PC-3 (cell line): Measurements from ENCODE around the gene EXOSC10. TPM values are rescaled to one million over a fixed set of nuclear protein-coding genes. Genes with fewer than 3 reads are reported as not detected.

Experiments used
- ATAC-seq: fragments of 200-7000 bp; cut with Tn5 transposase; 2 replicates; pipeline ENCODE4 v1.9.1; 2020; ENCODE audit warnings: mild to moderate bottlenecking, moderate library complexity
- BruUV-seq: library from RNA; stranded (reverse); fragments of 400-500 nt; replicated peaks from 2 replicates; lab custom pipeline; 2021; lab: Mats Ljungman, UMichigan
- CTCF ChIA-PET: fragments of 300-600 bp; sonication (Branson Sonifier 250); formaldehyde crosslinking; loops from one replicate; lab custom pipeline; 2022; ENCODE audit warnings: antibody characterized with exemption; lab: Charles Lee
- POLR2A ChIA-PET: fragments of 300-600 bp; sonication (Branson Sonifier 250); formaldehyde crosslinking; loops from one replicate; lab custom pipeline; 2022; ENCODE audit warnings: antibody characterized with exemption; ENCODE audit not compliant: unreplicated experiment; lab: Charles Lee
- DNase-seq: peaks from one replicate; pipeline ENCODE4 v3.0.0-alpha.2; 2015
- H2AFZ ChIP-seq: fragments of 300-600 bp; sonication (generic); 2 replicates; pipeline ENCODE4 v1.6.0; 2016; ENCODE audit warnings: antibody characterized with exemption, low read length
- H3F3A ChIP-seq: fragments of 300-600 bp; sonication (generic); one replicate; pipeline ENCODE4 v1.6.0; 2017; ENCODE audit warnings: antibody characterized with exemption, low read length, control low read depth, mild to moderate bottlenecking; ENCODE audit not compliant: unreplicated experiment
- H3K27ac ChIP-seq: fragments of 300-600 bp; sonication (generic); 2 replicates; pipeline ENCODE4 v1.5.1; 2016; ENCODE audit warnings: mild to moderate bottlenecking, low read length
- H3K27me3 ChIP-seq: fragments of 300-600 bp; sonication (generic); 2 replicates; pipeline ENCODE4 v1.6.1; 2016; ENCODE audit warnings: low read length, mixed read lengths
- H3K36me3 ChIP-seq: fragments of 300-600 bp; sonication (generic); 2 replicates; pipeline ENCODE4 v1.6.1; 2016; ENCODE audit warnings: low read depth, mixed run types, low read length, mixed read lengths
- H3K4me1 ChIP-seq: fragments of 300-600 bp; sonication (generic); 2 replicates; pipeline ENCODE4 v1.5.1; 2016; ENCODE audit warnings: low read length; ENCODE audit not compliant: insufficient read depth
- H3K4me2 ChIP-seq: fragments of 300-600 bp; sonication (generic); 2 replicates; pipeline ENCODE4 v1.6.0; 2016; ENCODE audit warnings: low read length
- H3K4me3 ChIP-seq: fragments of 300-600 bp; sonication (generic); 2 replicates; pipeline ENCODE4 v1.5.1; 2016; ENCODE audit warnings: mild to moderate bottlenecking, low read length, mixed read lengths
- H3K79me2 ChIP-seq: fragments of 300-600 bp; sonication (generic); 2 replicates; pipeline ENCODE4 v1.6.1; 2017; ENCODE audit warnings: low read length, mixed read lengths
- H3K9ac ChIP-seq: fragments of 300-600 bp; sonication (generic); 2 replicates; pipeline ENCODE4 v1.6.0; 2016; ENCODE audit warnings: mild to moderate bottlenecking, low read length
- H3K9me2 ChIP-seq: fragments of 300-600 bp; sonication (generic); replicated peaks from 2 replicates; pipeline ENCODE4 v1.6.1; 2016; ENCODE audit warnings: mixed run types, low read length, mixed read lengths
- H3K9me3 ChIP-seq: fragments of 300-600 bp; sonication (generic); 2 replicates; pipeline ENCODE4 v1.6.1; 2016; ENCODE audit warnings: low read length, mixed read lengths
- H4K20me1 ChIP-seq: fragments of 300-600 bp; sonication (generic); 2 replicates; pipeline ENCODE4 v1.6.1; 2016; ENCODE audit warnings: low read length, mixed read lengths
- EZH2 ChIP-seq: fragments of 300-600 bp; sonication (generic); IDR thresholded peaks from one replicate; pipeline ENCODE4 v1.6.1; 2017; ENCODE audit warnings: antibody characterized with exemption, mild to moderate bottlenecking, low read length; ENCODE audit not compliant: unreplicated experiment
- EZH2phosphoT487 ChIP-seq: fragments of 300-600 bp; sonication (generic); IDR thresholded peaks from 2 replicates; pipeline ENCODE4 v1.6.1; 2018; ENCODE audit warnings: mild to moderate bottlenecking, antibody characterized with exemption, low read length, borderline replicate concordance
- intact Hi-C: fragments of 100-400 bp; cut with micrococcal nuclease; formaldehyde crosslinking; loops from 2 replicates; pipeline ENCODE4 v1.9.0; 2023
- total RNA-seq: library from RNA; depleted of rRNA; stranded (reverse); fragments of >200 nt; gene quantifications from 2 replicates; pipeline ENCODE4 v1.2.3, GENCODE V29; 2014
- TF ChIP-seq, protein P1 (sequence below): fragments of 300-600 bp; sonication (generic); conservative IDR thresholded peaks from 2 replicates; pipeline ENCODE4 v1.5.1; 2017; ENCODE audit warnings: antibody characterized with exemption, low read depth, mild to moderate bottlenecking, low read length

The EXOSC10 gene
- total RNA-seq, 1 experiment from 2014 or later: 96.3 TPM

DNA sequence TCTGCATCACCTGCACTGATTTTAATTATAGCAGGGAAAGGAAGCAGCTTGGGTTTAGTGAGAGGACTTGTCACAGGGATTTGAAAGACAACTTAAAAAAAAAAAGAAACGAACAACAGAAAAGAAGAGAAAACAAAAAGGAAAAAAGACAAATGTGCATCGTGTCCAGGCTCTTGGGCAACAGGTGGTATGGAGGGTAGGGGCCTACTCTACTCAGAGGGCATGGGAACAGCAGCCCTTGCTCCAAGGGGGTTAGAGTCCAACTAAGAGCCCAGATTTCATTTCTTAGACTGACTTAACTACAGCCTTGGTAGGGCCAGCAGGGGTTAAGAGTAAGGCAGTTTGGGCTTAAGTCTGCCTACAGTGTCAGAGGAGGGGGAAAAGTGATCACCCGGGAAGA, 15.3 kb upstream of the EXOSC10 start:
- Histone ChIP-seq H3F3A (no peaks in the 10 kb centered on the region), H3K27me3 (no peaks in the 10 kb centered on the region), H2AFZ (no peak overlapping the region), H3K79me2 (no peaks in the 10 kb centered on the region), H4K20me1 (no peaks in the 10 kb centered on the region), H3K4me3 (no peak overlapping the region), H3K27ac (no peak overlapping the region), H3K4me1 (no peaks in the 10 kb centered on the region), H3K4me2 (no peak overlapping the region), H3K9me2 (no peaks in the 10 kb centered on the region), H3K9me3 (no peaks in the 10 kb centered on the region), H3K36me3 (peaks cover 31% of the 10 kb centered on the region), H3K9ac (no peak overlapping the region)
- ATAC-seq: no peak
- ChIA-PET POLR2A (no interaction called here), CTCF (no interaction called here)
- no peak for DNase-seq
- intact Hi-C loops: loop anchor here (10.0 kb wide), 1 partner anchor 80 kb away; no protein-coding TSS in a partner anchor
- TF ChIP-seq, protein P1, sequence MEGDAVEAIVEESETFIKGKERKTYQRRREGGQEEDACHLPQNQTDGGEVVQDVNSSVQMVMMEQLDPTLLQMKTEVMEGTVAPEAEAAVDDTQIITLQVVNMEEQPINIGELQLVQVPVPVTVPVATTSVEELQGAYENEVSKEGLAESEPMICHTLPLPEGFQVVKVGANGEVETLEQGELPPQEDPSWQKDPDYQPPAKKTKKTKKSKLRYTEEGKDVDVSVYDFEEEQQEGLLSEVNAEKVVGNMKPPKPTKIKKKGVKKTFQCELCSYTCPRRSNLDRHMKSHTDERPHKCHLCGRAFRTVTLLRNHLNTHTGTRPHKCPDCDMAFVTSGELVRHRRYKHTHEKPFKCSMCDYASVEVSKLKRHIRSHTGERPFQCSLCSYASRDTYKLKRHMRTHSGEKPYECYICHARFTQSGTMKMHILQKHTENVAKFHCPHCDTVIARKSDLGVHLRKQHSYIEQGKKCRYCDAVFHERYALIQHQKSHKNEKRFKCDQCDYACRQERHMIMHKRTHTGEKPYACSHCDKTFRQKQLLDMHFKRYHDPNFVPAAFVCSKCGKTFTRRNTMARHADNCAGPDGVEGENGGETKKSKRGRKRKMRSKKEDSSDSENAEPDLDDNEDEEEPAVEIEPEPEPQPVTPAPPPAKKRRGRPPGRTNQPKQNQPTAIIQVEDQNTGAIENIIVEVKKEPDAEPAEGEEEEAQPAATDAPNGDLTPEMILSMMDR: no peak
- TF ChIP-seq EZH2phosphoT487 (no peak), EZH2 (no peak)
- BruUV-seq: no TSS peak

DNA sequence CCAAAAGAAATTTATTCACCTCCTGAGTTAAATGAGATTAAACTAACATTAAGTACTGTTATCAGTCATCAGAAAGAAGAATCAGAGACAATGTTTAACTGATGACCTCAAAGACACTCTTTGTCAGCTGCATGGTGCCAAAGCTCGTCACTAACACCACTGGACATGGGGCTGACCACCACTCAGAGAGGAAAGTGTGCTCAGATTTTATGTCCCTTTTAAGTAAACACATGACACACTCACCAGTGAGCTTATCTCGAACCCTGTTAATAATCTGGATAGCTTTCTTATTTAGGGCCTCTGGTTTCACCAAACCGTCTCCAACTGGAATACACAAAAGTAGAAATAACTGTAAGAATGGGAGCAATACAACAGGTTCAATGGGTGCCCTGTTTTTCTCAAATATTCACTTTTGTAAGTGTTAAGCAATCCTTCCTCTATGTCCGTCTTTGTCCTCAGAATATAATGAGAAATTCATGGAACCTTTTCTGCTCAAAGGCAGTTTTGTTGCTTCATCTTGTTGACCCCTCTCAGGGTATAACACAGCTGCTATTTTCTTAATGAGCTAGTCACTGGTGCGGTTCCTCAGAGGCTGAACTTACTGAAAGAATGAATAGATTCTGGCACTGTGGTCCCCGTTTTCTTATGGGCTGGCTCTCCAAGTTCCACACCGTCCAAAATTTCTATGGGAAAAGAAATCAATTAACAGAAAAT, 9.5 kb upstream of the EXOSC10 start:
- Histone ChIP-seq H2AFZ (no peak overlapping the region), H3K27me3 (no peaks in the 10 kb centered on the region), H3K4me1 (no peaks in the 10 kb centered on the region), H3K4me2 (no peak overlapping the region), H3K79me2 (no peaks in the 10 kb centered on the region), H3K9me3 (no peaks in the 10 kb centered on the region), H3K27ac (no peak overlapping the region), H4K20me1 (no peaks in the 10 kb centered on the region), H3K9ac (no peak overlapping the region), H3K4me3 (no peak overlapping the region), H3K9me2 (no peaks in the 10 kb centered on the region), H3K36me3 (peaks cover 50% of the 10 kb centered on the region), H3F3A (no peaks in the 10 kb centered on the region)
- no peak for ATAC-seq
- DNase-seq: no peak
- TF ChIP-seq EZH2phosphoT487 (no peak), EZH2 (no peak)
- TF ChIP-seq, protein P1: no peak
- no TSS peak for BruUV-seq
- intact Hi-C loops: no loop called here
- CTCF ChIA-PET: no interaction called here
- POLR2A ChIA-PET: no interaction called here

DNA sequence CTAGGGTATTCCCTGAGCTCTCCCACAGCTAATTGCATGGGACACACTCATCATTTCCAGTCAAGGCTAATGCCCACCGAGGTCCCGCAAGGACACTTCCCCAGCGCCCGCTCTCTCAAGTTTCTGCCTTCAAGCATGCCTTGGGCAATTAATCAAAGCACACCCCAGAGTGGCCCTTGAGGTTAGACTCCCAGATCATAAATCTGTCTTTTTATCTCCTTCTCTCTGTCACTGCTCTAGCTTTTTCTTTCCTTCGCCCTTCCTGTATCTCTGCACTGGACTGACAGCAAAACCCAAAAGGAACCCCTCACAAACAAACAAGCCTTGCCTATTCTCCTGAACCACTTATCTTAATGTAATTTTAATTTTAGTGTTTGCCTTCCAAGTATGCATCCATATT, 7.9 kb upstream of the EXOSC10 start:
- Histone ChIP-seq H2AFZ (no peak overlapping the region), H3K36me3 (peaks cover 46% of the 10 kb centered on the region), H3K27me3 (no peaks in the 10 kb centered on the region), H3K4me2 (no peak overlapping the region), H3K4me3 (no peak overlapping the region), H3F3A (no peaks in the 10 kb centered on the region), H3K27ac (no peak overlapping the region), H3K9ac (no peak overlapping the region), H4K20me1 (no peaks in the 10 kb centered on the region), H3K4me1 (no peaks in the 10 kb centered on the region), H3K9me3 (no peaks in the 10 kb centered on the region), H3K79me2 (no peaks in the 10 kb centered on the region), H3K9me2 (no peaks in the 10 kb centered on the region)
- BruUV-seq: no TSS peak
- ChIA-PET POLR2A (no interaction called here), CTCF (no interaction called here)
- DNase-seq: no peak
- TF ChIP-seq EZH2 (no peak), EZH2phosphoT487 (no peak)
- TF ChIP-seq, protein P1: no peak
- intact Hi-C loops: no loop called here
- ATAC-seq: no peak
